HG03378 (cell line): Measurements from ENCODE around the gene CLASP1.
"Not testable (repeated sequence)": the region's sequence is repeated elsewhere in the genome, so short reads cannot be mapped to it uniquely, and the experiment has no call there.

Experiments used
- ATAC-seq: cut with Tn5 transposase; IDR thresholded peaks from one replicate; pipeline ENCODE4 v1.9.1; 2021; ENCODE audit warnings: mild to moderate bottlenecking, moderate library complexity; ENCODE audit not compliant: unreplicated experiment

CLASP1 gene

GRCh38 chr2:121359716-121360565, 289.3 kb downstream of the CLASP1 start:
- ATAC-seq: no peak

- no peak for ATAC-seq
These were observed 290.1 kb downstream of the CLASP1 start for GRCh38 chr2:121359170-121359569.

DNA sequence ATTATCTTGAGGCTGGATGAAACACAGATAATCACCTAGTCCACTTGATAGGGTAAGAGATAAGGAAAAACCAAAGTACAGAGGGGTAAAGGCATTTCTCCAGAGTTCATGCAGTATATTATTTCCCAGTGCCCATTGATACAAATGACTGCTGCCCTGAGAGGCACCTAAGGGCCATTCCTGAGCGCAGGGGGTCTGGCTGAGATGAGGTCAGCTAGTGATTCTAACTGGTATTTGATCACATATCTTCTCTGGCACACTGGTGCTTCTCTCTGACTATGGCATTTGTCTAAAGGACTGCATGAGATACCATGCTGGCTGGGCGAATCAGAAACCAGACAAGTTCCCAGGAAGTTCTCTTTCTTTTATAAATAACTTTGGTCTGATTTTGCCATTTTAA, 291.0 kb downstream of the CLASP1 start:
- no peak for ATAC-seq

GRCh38 chr2:121356058-121356640, 293.1 kb downstream of the CLASP1 start:
- ATAC-seq: no peak

- ATAC-seq: no peak
These were observed 293.8 kb downstream of the CLASP1 start for GRCh38 chr2:121355488-121355887.

DNA sequence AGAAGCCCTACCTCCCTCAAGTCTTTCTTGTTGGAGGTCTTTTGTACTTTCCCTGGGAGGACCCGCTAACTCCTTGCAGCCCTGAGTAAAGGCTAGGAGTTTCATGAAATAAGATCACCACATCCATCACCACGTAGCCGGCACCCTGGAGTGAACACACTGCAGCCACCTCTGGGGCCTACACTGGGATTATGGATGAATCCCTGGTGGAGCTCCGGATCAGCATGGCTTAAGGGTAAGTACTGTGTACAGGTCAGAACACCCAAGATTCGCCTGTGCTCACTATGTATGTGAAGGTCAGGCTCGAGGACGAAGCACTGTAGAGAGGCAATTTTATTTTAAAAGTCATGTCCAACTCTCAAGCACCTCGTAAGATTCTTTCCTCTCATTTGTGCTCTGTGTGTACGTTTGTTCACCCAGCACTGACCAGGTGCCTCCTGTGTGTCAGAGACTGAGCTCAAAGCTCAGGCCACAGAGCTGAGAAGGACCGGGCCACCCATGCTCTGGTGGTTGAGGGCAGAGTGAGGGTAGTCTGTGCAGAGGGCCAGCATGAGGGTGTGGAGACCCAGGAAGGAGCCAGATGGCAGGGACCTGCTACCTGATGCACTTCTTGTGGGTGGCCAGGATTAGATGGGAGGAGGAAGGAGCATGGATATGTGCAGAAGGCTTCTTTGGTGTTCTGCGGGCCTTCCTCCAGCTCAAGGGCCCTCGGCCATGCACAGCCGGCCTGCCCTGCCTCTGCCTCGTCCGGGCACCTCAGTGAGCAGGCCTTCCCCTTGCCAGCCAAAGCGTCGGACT, 297.5 kb downstream of the CLASP1 start:
- ATAC-seq: no peak

DNA sequence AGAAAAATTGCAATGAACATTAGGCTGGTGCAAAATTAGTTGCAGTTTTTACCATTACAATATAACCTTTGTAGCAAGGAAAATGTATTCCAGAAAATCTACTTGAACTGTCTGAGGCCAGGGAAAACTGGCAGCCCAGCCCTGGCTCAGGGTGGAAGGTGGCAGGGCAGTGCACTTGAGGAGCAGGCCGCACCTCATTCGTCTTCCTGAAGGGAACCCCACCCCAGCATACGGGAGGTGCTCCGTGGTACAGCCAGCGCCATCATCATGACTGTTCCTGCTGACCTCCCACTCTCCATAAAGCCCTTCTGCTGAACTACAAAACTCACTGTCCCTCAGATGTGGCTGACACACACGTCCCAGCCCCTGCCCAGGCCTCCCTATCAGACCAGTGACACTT, 298.4 kb downstream of the CLASP1 start:
- ATAC-seq: no peak

GRCh38 chr2:121350402-121350775, 298.9 kb downstream of the CLASP1 start:
- no peak for ATAC-seq

DNA sequence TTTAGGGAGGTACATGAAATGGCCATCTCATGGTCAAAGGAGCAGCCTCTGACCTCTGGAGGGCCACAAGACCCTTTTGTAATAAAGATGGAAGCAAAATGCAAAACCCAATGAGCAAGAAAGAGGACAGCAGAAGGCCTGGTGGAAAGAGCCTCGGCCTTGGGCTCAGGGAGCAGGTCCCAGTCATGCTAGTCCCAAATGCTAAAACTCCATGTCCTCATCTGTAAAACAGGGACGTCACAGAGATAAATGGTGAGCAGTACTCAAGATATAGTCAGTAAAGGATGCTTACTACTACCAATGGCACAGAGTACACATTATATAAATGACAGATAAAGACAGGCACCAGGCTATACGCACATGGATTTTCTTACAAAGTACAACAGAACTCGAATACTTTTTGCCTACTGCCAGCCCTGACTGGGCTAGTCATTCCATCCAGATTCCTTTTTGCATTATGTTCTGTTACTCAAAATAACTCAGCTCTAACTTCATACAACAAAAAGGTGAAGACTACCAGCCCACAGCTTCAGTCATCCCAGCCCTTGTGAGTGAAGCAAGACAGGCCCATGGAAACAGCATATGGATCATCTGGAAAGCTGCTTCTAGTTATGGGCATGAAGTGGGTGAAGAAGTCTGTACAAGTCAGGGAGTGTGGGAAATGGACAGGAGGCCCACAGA, 299.4 kb downstream of the CLASP1 start:
- no peak for ATAC-seq

GRCh38 chr2:121348128-121348740, 301.0 kb downstream of the CLASP1 start:
- ATAC-seq: no peak

GRCh38 chr2:121346859-121347258, 302.4 kb downstream of the CLASP1 start:
- no peak for ATAC-seq

GRCh38 chr2:121346407-121346806, 302.9 kb downstream of the CLASP1 start:
- ATAC-seq: no peak

DNA sequence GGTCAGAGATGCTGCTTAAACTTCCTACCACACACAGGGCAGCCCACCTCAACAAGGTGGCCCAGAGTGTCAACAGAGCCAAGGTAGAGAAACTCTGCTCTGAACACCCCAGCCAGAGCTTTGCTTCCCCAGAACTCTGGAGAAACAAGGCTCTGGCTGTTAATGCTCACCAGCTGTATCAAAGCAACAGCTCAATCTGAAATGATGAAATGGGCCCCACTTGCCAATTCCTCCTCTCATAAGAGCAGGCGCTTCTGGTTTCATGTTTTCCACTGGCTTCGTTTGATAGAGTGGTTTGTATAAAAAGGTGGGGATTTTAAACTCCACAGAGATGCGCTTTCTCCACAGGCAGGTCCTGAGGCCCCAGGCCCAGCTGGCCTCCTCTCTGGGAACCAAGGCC, 303.4 kb downstream of the CLASP1 start:
- no peak for ATAC-seq

DNA sequence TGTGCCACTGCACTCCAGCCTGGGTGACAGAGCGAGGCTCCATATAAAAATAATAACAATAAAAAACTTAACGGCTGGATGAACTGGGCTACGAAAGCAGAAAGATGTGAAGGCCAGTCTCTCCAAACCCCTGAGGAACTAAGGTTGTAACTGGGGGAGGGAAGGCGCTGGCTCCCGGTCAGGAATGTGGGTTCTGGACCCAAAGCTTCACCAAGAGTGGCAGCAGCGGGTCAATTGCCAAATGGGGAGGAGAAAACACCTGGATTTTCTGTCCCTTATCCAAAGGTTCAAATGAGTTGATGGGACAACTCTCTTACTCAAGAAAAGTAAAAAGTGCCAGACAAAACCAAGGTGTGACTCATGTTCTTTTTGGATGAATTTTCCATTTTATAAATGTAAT, 304.2 kb downstream of the CLASP1 start:
- ATAC-seq: no peak

DNA sequence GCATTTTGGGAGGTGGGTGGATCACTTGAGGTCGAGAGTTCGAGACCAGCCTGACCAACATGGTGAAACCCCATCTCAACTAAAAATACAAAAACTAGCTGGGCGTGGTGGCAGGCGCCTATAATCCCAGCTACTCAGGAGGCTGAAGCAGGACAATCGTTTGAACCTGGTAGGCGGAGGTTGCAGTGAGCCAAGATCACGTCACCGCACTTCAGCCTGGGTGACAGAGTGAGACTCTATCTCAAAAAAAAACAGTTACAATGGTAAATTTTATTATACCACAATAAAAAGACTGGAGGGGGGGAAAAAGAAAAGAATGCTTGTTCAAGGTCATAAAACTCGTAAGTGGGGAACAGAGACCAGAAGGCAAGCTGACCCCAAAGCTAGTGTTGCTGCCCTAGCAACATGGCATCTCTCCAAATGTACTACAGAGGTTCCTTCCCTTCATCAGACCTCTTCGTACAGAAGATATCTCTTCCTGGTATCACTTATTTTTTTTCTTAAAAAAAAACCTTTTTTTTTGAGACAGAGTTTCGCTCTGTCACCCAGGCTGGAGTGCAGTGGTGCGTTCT, 305.3 kb downstream of the CLASP1 start:
- ATAC-seq: not testable (repeated sequence)

DNA sequence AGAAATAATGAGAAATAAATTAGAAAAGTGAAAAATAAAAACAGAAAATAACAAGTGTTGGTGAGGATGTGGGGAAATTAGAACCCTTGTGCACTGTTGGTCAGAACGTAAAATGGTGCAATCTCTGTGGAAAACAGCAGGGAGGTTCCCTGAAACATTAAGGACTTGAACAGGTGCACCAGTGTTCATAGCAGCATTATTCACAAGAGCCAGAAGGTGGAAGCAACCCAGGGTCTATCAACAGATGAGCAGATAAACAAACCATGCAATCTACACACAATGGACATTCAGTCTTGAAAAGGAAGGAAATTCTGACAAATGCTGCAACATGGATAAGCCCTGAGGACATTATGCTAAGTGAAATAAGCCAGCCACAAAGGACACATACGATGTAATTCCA, 306.1 kb downstream of the CLASP1 start:
- no peak for ATAC-seq

DNA sequence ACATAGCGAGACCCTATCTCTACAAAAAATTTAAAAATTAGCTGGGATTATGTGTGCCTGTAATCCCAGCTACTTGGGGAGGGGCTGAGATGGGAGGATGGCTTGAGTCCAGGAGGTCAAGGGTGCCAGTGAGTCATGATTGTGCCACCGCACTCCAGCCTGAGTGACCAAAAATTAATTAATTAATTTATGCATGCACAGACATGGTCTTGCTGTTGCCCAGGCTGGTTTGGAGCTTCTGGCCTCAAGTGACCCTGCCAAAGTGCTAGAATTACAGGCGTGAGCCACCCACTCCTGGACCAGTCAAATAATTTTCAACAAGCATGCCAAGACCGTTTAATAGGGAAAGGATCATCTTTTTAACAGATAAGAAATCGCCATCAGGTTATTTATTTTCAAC, 306.5 kb downstream of the CLASP1 start:
- ATAC-seq: no peak

DNA sequence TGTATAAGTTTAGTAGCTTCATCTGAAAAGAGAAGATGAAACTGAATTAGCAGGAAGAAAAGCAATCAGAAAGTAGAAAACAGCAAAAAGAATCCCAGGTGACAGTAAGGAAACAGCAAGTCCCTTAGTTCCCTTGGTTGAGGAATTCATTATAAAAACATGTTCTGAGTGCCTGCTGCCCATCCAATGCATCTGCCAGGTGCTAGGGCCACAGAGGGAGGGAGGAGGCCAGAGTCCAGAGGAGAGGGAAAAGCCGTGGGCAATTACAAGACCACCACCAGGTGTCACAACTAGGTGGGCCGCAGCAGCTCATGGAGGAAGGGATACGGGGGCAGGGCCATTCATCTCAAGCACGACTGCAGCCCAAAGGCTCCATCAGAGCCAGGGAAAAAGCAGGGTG, 308.3 kb downstream of the CLASP1 start:
- ATAC-seq: no peak

DNA sequence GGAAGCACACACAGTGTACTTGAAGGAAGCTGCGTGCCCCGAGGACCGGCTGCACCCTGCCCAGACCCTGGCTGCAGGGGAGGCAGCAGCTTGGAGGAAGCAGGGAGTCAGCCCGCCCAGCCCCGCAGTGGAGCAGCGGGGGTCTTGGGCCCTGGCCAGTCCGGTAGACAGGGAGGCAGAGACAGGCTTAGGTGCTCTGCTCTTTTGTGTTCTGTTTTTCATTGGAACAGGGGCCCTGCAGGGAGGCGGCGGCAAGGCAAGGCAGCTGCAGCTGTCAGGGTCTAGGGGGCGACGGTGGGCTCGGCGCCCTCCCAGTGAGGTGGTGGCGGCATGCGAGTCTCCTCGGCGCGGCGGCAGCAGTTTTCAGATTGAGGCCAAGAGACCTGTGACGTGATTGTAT, 311.0 kb downstream of the CLASP1 start:
- ATAC-seq: no peak

DNA sequence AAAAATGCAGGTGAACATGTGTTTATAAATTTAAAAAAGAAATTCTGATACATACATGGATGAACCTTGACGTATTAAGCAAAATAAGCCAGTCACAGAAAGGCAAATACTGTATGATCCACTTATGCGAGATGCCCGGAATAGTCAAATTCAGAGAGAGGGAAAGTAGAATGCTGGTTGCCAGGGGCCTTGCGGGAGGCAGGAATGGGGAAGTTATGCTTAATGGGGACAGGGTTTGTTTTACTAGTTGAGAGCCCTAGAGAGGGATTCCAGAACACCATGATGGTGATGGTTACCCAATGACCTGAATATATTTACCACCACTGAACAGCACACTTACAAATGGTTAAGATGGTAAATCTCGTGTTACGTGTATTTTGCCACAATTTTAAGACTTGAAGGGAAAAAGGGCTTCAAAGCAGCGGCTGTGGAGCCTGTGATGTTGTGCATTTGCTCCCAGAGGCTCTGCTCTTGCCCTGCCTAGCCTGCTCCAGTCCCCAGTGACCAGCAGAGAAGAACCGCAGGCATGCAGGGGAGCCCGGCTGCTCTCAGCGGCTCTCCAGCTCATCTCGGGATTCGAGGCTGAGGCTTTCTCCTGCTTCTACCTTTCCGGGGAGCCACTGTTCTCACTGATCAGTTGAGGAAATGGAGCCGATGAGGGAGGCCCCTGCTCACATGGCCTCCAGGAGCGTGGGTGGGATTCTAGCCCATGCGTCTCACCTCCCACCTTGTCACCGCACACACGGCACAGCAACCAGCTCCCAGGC, 312.6 kb downstream of the CLASP1 start:
- no peak for ATAC-seq
